Panc1 (cell line): ENCODE results near the gene EFL1. TPM values are rescaled to one million over a fixed set of nuclear protein-coding genes. Genes with fewer than 3 reads are reported as not detected.

Experiments
- ATAC-seq: fragments of 200-7000 bp; cut with Tn5 transposase; 2 replicates; pipeline ENCODE4 v1.9.1; 2020; ENCODE audit warnings: mild to moderate bottlenecking, moderate library complexity
- BruUV-seq: library from RNA; stranded (reverse); fragments of 400-500 nt; replicated peaks from 2 replicates; lab custom pipeline; 2021; lab: Mats Ljungman, UMichigan
- CTCF ChIA-PET: fragments of 300-600 bp; sonication (Branson Sonifier 250); formaldehyde crosslinking; loops from one replicate; lab custom pipeline; 2022; ENCODE audit warnings: antibody characterized with exemption; lab: Charles Lee
- POLR2A ChIA-PET: fragments of 300-600 bp; sonication (Branson Sonifier 250); formaldehyde crosslinking; loops from one replicate; lab custom pipeline; 2022; ENCODE audit warnings: antibody characterized with exemption; lab: Charles Lee
- DNase-seq: peaks from one replicate; pipeline ENCODE4 v3.0.0-alpha.2; 2010; ENCODE audit warnings: low read depth, low spot score
- H3K27ac ChIP-seq: 2 replicates; pipeline ENCODE4 v1.5.1; 2011; ENCODE audit warnings: mild to moderate bottlenecking, low read length, inconsistent platforms
- H3K27me3 ChIP-seq: fragments of 200-500 bp; sonication (Bioruptor generic); 2 replicates; pipeline ENCODE4 v1.6.0; 2014; ENCODE audit warnings: low read length, inconsistent platforms; ENCODE audit not compliant: control insufficient read depth, insufficient read depth
- H3K36me3 ChIP-seq: fragments of 200-500 bp; sonication (Bioruptor generic); 2 replicates; pipeline ENCODE4 v1.5.1; 2014; ENCODE audit warnings: inconsistent platforms, mild to moderate bottlenecking, low read length, moderate library complexity; ENCODE audit not compliant: control insufficient read depth, insufficient read depth
- H3K4me1 ChIP-seq: 2 replicates; pipeline ENCODE4 v1.5.1; 2011; ENCODE audit warnings: inconsistent platforms, mild to moderate bottlenecking, low read length, moderate library complexity; ENCODE audit not compliant: control insufficient read depth, insufficient read depth
- H3K4me3 ChIP-seq, 2 experiments: 2 replicates each; pipeline ENCODE4 v1.5.1; 2011 to 2012; ENCODE audit warnings: low read depth in 2 of 2, low read length in 2 of 2, mild to moderate bottlenecking in 2 of 2, inconsistent platforms in 1 of 2, moderate library complexity in 1 of 2
- H3K9me3 ChIP-seq: fragments of 200-500 bp; sonication (Bioruptor generic); 2 replicates; pipeline ENCODE4 v1.5.1; 2014; ENCODE audit warnings: low read depth, mild to moderate bottlenecking, inconsistent platforms, low read length, moderate library complexity; ENCODE audit not compliant: control insufficient read depth, insufficient read depth
- CTCF ChIP-seq: fragments of 450-650 bp; IDR thresholded peaks from 2 replicates; pipeline ENCODE4 v1.5.1; 2017; ENCODE audit warnings: mild to moderate bottlenecking
- POLR2AphosphoS5 ChIP-seq: IDR thresholded peaks from 2 replicates; pipeline ENCODE4 v1.6.1; 2012; ENCODE audit warnings: mild to moderate bottlenecking, low read depth, low read length, moderate library complexity
- REST ChIP-seq, 2 experiments: IDR thresholded peaks; 2 replicates each; pipeline ENCODE4 v1.6.1; 2011 to 2012; ENCODE audit warnings: low read depth in 2 of 2, control low read depth in 1 of 2, low read length in 1 of 2, mild to moderate bottlenecking in 1 of 2, moderate library complexity in 1 of 2; ENCODE audit not compliant: insufficient read depth in 1 of 2
- SIN3A ChIP-seq: IDR thresholded peaks from 2 replicates; pipeline ENCODE4 v1.6.1; 2012; ENCODE audit warnings: low read depth, mild to moderate bottlenecking, low read length, moderate library complexity, borderline replicate concordance; ENCODE audit not compliant: insufficient read depth
- TCF7L2 ChIP-seq: IDR thresholded peaks from 2 replicates; pipeline ENCODE4 v1.6.1; 2011; ENCODE audit warnings: mild to moderate bottlenecking, low read depth, low read length, inconsistent platforms
- in situ Hi-C: cut with HindIII; loops from 2 replicates; pipeline ENCODE4 v1.10.0; 2016; ENCODE audit warnings: low sequenced_read_pairs, low pct_unique_long_range_greater_than_20kb
- intact Hi-C: fragments of 100-400 bp; cut with micrococcal nuclease; formaldehyde crosslinking; loops from one replicate; pipeline ENCODE4 v1.10.0; 2022; ENCODE audit not compliant: unreplicated experiment
- total RNA-seq: library from RNA; stranded (reverse); gene quantifications from one replicate; pipeline ENCODE4 v1.2.1, GENCODE V29; 2021; ENCODE audit not compliant: unreplicated experiment

The EFL1 gene
- total RNA-seq, 1 experiment from 2014 or later = 20.2 TPM

- TF ChIP-seq TCF7L2 (no peak), SIN3A (no peak), REST (IDR thresholded peaks at IDR 0.05; ENCODE audit: insufficient read depth in 1 of 2, low read depth in 2 of 2, low read length in 1 of 2) (no peak), POLR2AphosphoS5 (no peak), CTCF (no peak)
- in situ Hi-C loops = no loop called here
- no peak overlapping the region for H3K27ac ChIP-seq
- CTCF ChIA-PET = no interaction called here
- H3K4me1 ChIP-seq = no peaks in the 10 kb centered on the region
- intact Hi-C loops = no loop called here
- no peak for ATAC-seq
- H3K27me3 ChIP-seq = no peaks in the 10 kb centered on the region
- no peaks in the 10 kb centered on the region for H3K9me3 ChIP-seq
- BruUV-seq = no TSS peak
- no peaks in the 10 kb centered on the region for H3K36me3 ChIP-seq
- no peak for DNase-seq
- POLR2A ChIA-PET = no interaction called here
- no peak overlapping the region for H3K4me3 ChIP-seq
Observed at GRCh38 chr15:82132096-82132495, 130.4 kb downstream of the EFL1 start.

DNA sequence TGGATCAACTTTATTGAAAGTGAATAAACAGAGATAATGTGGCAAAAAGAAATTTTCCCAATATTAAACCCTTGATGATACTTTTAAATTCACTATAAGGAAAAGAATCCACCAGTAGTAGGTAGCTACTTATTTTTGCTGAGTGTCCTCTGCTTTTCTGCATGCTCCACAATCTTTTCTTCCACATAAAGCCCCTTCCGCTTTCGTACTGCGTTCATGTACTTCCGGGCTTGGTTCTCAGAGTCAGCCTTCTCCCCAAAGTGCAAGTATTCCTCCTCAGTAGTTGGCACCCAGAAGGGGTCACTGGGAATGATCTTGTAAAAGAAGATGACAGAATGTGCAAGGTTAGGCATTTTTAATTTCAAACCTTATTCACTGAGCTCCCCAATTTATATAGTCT lies 132.3 kb downstream of the EFL1 start:
- DNase-seq = no peak
- Histone ChIP-seq H3K36me3 (no peaks in the 10 kb centered on the region), H3K4me3 (no peak overlapping the region), H3K27ac (no peak overlapping the region), H3K9me3 (no peaks in the 10 kb centered on the region), H3K27me3 (no peaks in the 10 kb centered on the region), H3K4me1 (no peaks in the 10 kb centered on the region)
- ChIA-PET CTCF (no interaction called here), POLR2A (no interaction called here)
- no peak for ATAC-seq
- in situ Hi-C loops = no loop called here
- intact Hi-C loops = no loop called here
- TF ChIP-seq REST (IDR thresholded peaks at IDR 0.05; ENCODE audit: insufficient read depth in 1 of 2, low read depth in 2 of 2, low read length in 1 of 2) (no peak), SIN3A (no peak), CTCF (no peak), POLR2AphosphoS5 (no peak), TCF7L2 (no peak)
- no TSS peak for BruUV-seq
